ENCODE data around the gene SUPT3H. TPM values are rescaled to one million over a fixed set of nuclear protein-coding genes. Genes with fewer than 3 reads are reported as not detected.
A peak's percentile ranks its signal among the peaks of the same experiment; 100 is the strongest.
"Not testable (repeated sequence)": the region's sequence is repeated elsewhere in the genome, so short reads cannot be mapped to it uniquely, and the experiment has no call there.

The SUPT3H gene
- total and polyA plus RNA-seq, 2 of the 13 experiments (the other 11 are each of a cell fraction or from before 2014, with no cell fraction given) = 11.9 to 36.1 TPM

GRCh38 chr6:45286707-45287106 lies 91.0 kb downstream of the SUPT3H start:
- BruUV-seq (replicated peaks); intact Hi-C loops (cut with micrococcal nuclease; ENCODE audit: unreplicated experiment); in situ Hi-C loops (cut with HindIII; ENCODE audit: extremely low pct_ligation_motif_present, low pct_unique_long_range_greater_than_20kb); H2AFZ ChIP-seq (ENCODE audit: low read length); FAIRE-seq; H3K4me2 ChIP-seq (ENCODE audit: low read depth, low read length); POLR2A ChIA-PET; H4K20me1 ChIP-seq (ENCODE audit: insufficient read depth, low read length); H3K4me3 ChIP-seq (replicated peaks in 1 of 3; ENCODE audit: insufficient read depth in 1 of 3, low read depth in 2 of 3, low read length in 3 of 3); H3K79me2 ChIP-seq (ENCODE audit: insufficient read depth, low read length); H3K27ac ChIP-seq (ENCODE audit: extremely low read length, insufficient read depth, low read length); ATAC-seq; H3K27me3 ChIP-seq (ENCODE audit: control insufficient read depth in 1 of 2, insufficient read depth in 2 of 2, low read length in 2 of 2); DNase-seq (ENCODE audit: low spot score); CTCF ChIA-PET (ENCODE audit: low intra/inter-chr PET ratio, low total read pairs); H3K9ac ChIP-seq (ENCODE audit: insufficient read depth, low read depth, low read length); H3K9me3 ChIP-seq (ENCODE audit: low read length); H3K4me1 ChIP-seq (ENCODE audit: insufficient read depth, low read length); H3K36me3 ChIP-seq (replicated peaks in 1 of 2; ENCODE audit: control insufficient read depth in 1 of 2, insufficient read depth in 2 of 2, low read length in 2 of 2): not testable (repeated sequence)
- 96% methylated on average over 3 of the region's 3 CpGs for WGBS (ENCODE audit: low lambda C conversion rate)

GRCh38 chr6:45278367-45278766 lies 99.4 kb downstream of the SUPT3H start:
- ATAC-seq = no peak
- in situ Hi-C loops (cut with HindIII; ENCODE audit: extremely low pct_ligation_motif_present, low pct_unique_long_range_greater_than_20kb) = no loop called here
- POLR2A ChIA-PET = no interaction called here
- no peak for FAIRE-seq
- TF ChIP-seq ZNF432 (CRISPR knock-in tag; IDR thresholded peaks at IDR 0.05; ENCODE audit: borderline replicate concordance) (no peak), ATF7 (IDR thresholded peaks at IDR 0.05) (peak; percentile 69; the same call in 1 of the 2 replicates), ATF7 (CRISPR knock-in tag; IDR thresholded peaks at IDR 0.05) (no peak)
- no peaks in the 10 kb centered on the region for H3K27me3 ChIP-seq (ENCODE audit: control insufficient read depth in 1 of 2, insufficient read depth in 2 of 2, low read length in 2 of 2)
- H3K9ac ChIP-seq (ENCODE audit: insufficient read depth, low read depth, low read length) = no peak overlapping the region
- BruUV-seq (replicated peaks) = no TSS peak
- no peaks in the 10 kb centered on the region for H3K79me2 ChIP-seq (ENCODE audit: insufficient read depth, low read length)
- no peak for DNase-seq (ENCODE audit: low spot score)
- H3K9me3 ChIP-seq (ENCODE audit: low read length) = no peaks in the 10 kb centered on the region
- no peaks in the 10 kb centered on the region for H4K20me1 ChIP-seq (ENCODE audit: insufficient read depth, low read length)
- 98% methylated on average over 1 of the region's 1 CpG for WGBS (ENCODE audit: low lambda C conversion rate)
- no peak overlapping the region for H3K4me3 ChIP-seq (replicated peaks in 1 of 3; ENCODE audit: insufficient read depth in 1 of 3, low read depth in 2 of 3, low read length in 3 of 3)
- intact Hi-C loops (cut with micrococcal nuclease; ENCODE audit: unreplicated experiment) = no loop called here
- CTCF ChIA-PET (ENCODE audit: low intra/inter-chr PET ratio, low total read pairs) = no interaction called here
- H2AFZ ChIP-seq (ENCODE audit: low read length) = no peak overlapping the region
- H3K4me2 ChIP-seq (ENCODE audit: low read depth, low read length) = no peak overlapping the region
- no peaks in the 10 kb centered on the region for H3K4me1 ChIP-seq (ENCODE audit: insufficient read depth, low read length)
- no peak overlapping the region for H3K27ac ChIP-seq (ENCODE audit: extremely low read length, insufficient read depth, low read length)
- H3K36me3 ChIP-seq (replicated peaks in 1 of 2; ENCODE audit: control insufficient read depth in 1 of 2, insufficient read depth in 2 of 2, low read length in 2 of 2) = no peaks in the 10 kb centered on the region

GRCh38 chr6:45277741-45278140 lies 100.0 kb downstream of the SUPT3H start:
- H3K4me2 ChIP-seq (ENCODE audit: low read depth, low read length); FAIRE-seq; H3K79me2 ChIP-seq (ENCODE audit: insufficient read depth, low read length); BruUV-seq (replicated peaks); ATAC-seq; H3K27me3 ChIP-seq (ENCODE audit: control insufficient read depth in 1 of 2, insufficient read depth in 2 of 2, low read length in 2 of 2); H2AFZ ChIP-seq (ENCODE audit: low read length); H3K9ac ChIP-seq (ENCODE audit: insufficient read depth, low read depth, low read length); H3K36me3 ChIP-seq (replicated peaks in 1 of 2; ENCODE audit: control insufficient read depth in 1 of 2, insufficient read depth in 2 of 2, low read length in 2 of 2); H3K9me3 ChIP-seq (ENCODE audit: low read length); H3K4me1 ChIP-seq (ENCODE audit: insufficient read depth, low read length); H3K27ac ChIP-seq (ENCODE audit: extremely low read length, insufficient read depth, low read length); in situ Hi-C loops (cut with HindIII; ENCODE audit: extremely low pct_ligation_motif_present, low pct_unique_long_range_greater_than_20kb); POLR2A ChIA-PET; H3K4me3 ChIP-seq (replicated peaks in 1 of 3; ENCODE audit: insufficient read depth in 1 of 3, low read depth in 2 of 3, low read length in 3 of 3); DNase-seq (ENCODE audit: low spot score); intact Hi-C loops (cut with micrococcal nuclease; ENCODE audit: unreplicated experiment); H4K20me1 ChIP-seq (ENCODE audit: insufficient read depth, low read length); CTCF ChIA-PET (ENCODE audit: low intra/inter-chr PET ratio, low total read pairs): not testable (repeated sequence)
- 93% methylated on average over 4 of the region's 4 CpGs for WGBS (ENCODE audit: low lambda C conversion rate)

Measured in HepG2 (cell line).